GM12874 (cell line): ENCODE measurements around the gene FSIP1.

Experiments used
- TF ChIP-seq, protein P1 (sequence below): IDR thresholded peaks from 2 replicates; pipeline ENCODE4 v1.5.1; 2011; ENCODE audit warnings: low read depth, mild to moderate bottlenecking, control low read depth, low read length, moderate library complexity; ENCODE audit not compliant: insufficient read depth

FSIP1 gene

DNA sequence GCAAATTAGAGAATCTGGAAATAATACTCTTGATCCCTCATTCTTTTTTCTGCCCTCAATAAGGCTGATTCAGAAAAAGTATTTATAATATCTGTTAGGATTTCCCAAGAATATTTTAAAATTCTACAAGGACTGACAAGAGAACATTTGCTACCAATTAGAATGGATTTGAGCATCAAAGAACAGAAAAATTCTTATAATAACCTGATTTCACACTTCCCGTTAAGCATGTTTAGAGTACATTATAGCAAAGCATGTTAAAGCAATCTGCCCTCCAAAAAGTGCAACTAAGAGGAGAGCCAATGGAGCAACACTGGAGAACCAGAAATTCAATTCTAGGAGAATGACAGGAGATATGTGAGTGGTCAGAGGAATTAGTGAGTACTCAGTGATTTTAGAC lies 144.6 kb downstream of the FSIP1 start:
- TF ChIP-seq, protein P1, sequence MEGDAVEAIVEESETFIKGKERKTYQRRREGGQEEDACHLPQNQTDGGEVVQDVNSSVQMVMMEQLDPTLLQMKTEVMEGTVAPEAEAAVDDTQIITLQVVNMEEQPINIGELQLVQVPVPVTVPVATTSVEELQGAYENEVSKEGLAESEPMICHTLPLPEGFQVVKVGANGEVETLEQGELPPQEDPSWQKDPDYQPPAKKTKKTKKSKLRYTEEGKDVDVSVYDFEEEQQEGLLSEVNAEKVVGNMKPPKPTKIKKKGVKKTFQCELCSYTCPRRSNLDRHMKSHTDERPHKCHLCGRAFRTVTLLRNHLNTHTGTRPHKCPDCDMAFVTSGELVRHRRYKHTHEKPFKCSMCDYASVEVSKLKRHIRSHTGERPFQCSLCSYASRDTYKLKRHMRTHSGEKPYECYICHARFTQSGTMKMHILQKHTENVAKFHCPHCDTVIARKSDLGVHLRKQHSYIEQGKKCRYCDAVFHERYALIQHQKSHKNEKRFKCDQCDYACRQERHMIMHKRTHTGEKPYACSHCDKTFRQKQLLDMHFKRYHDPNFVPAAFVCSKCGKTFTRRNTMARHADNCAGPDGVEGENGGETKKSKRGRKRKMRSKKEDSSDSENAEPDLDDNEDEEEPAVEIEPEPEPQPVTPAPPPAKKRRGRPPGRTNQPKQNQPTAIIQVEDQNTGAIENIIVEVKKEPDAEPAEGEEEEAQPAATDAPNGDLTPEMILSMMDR = no peak

GRCh38 chr15:39631357-39631756 lies 151.3 kb downstream of the FSIP1 start:
- TF ChIP-seq, protein P1 = no peak

GRCh38 chr15:39629906-39630305 lies 152.7 kb downstream of the FSIP1 start:
- TF ChIP-seq, protein P1 = no peak

- TF ChIP-seq, protein P1 = no peak
These were observed 153.3 kb downstream of the FSIP1 start for GRCh38 chr15:39629371-39629770.

DNA sequence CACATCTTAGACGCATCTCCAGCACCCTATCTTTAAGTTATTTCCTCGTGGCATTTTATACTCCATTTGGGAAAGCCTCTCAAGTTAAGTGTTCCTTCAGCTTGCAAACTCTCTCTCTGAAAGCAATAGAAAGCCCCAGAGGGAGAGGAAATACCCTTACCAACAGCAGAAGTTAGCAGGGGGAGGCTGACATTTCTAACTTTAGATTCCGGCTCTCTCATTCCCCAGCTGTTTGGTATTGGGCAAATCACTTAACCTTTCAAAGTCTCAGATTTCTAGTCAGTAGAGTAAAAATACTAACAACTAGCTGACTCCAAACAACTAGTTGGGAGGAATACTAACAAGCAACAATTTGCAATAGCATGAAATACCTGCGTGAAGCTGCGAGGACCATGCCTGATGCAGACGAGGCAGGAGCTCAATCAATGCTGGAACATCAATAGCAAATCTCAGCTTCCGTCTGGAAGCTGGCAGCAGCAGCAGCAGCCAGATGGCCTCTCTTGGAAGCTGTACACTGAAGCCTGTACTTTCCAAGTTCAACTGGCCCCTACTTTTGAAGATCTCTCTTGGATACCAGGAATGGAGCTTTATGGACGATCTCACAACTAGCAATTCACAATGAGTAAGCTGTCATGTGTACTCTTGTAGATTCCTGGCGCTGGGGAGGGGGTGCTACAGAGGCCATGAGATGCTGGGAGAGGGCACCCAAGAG lies 153.9 kb downstream of the FSIP1 start:
- TF ChIP-seq, protein P1 = no peak

GRCh38 chr15:39628144-39628508 lies 154.5 kb downstream of the FSIP1 start:
- TF ChIP-seq, protein P1 = no peak

DNA sequence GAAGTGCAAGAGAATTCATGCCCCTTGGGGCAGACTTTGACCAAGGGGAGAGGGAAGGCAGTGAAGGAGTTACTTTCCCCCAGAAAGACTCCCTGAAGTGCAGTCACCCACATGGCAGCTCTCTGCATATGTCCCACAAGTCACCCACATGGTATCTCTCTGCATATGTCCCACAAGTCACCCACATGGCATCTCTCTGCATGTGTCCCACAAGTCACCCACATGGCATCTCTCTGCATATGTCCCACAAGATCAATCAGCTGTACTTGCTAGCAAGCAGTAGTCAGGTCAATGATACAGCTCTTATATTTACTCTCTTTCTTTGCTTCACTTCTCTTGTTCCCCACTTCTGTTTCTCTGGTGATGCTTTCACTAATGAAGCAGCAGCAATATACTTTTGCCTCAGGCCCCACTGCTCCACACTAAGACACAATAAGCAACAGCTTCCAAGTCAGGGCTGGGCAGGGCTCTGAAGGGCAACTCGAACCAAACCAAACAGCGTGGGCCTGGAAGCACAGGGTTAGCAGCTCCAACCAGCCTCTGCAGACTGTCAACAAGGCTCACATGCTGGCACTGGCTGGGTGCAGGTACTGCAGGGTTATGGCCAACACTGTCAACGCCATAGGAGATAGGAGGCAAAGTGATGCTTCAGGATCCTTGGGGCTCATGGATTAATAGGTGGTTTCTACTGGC lies 155.0 kb downstream of the FSIP1 start:
- TF ChIP-seq, protein P1 = no peak
